Measurements from ENCODE around the gene CSMD2. TPM values are rescaled to one million over a fixed set of nuclear protein-coding genes. Genes with fewer than 3 reads are reported as not detected.

Gene CSMD2
- polyA plus RNA-seq, 4 donors = under 0.01 to 0.54 (median 0.09) TPM

DNA sequence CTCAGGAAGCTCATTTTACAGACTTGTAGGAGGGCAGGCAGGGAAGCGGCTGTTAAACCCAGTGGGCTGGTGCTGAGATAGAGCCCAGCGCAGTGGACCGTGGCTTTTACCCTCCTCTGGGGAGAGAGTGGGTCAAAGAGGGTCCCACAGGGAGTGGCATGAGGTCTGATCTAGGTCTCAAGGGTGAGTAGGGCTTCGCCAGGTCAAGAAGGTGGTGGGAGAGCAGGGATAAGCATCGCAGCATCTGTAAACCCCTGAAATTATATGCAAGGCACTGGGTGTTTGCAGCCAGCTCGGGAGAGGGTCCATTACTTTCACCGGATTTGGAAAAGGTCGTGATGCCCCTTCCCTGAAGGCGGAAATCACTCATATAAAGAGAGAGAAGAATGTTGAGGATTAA is 603.5 kb downstream of the CSMD2 start:
- FAIRE-seq = no peak
- Histone ChIP-seq H3K27me3 (ENCODE audit: control insufficient read depth in 3 of 3, insufficient read depth in 3 of 3, low read length in 3 of 3) (no peaks in the 10 kb centered on the region), H3K27ac (ENCODE audit: low read depth in 1 of 3, low read length in 2 of 3) (no peak overlapping the region), H3K4me1 (ENCODE audit: control insufficient read depth in 3 of 3, insufficient read depth in 2 of 3, low read depth in 1 of 3, low read length in 2 of 3) (no peaks in the 10 kb centered on the region), H3K9me3 (ENCODE audit: control insufficient read depth in 2 of 2, insufficient read depth in 1 of 2, low read depth in 1 of 2, low read length in 1 of 2) (no peaks in the 10 kb centered on the region), H3K36me3 (ENCODE audit: control insufficient read depth in 3 of 3, insufficient read depth in 2 of 3, low read depth in 1 of 3, low read length in 3 of 3) (no peaks in the 10 kb centered on the region), H3K4me3 (ENCODE audit: low read depth in 1 of 3, low read length in 3 of 3) (no peak overlapping the region)
- WGBS, 3 donors = 80 to 88% (median 81%) methylated on average over 9 of the region's 9 CpGs
- DNase-seq = no peak

DNA sequence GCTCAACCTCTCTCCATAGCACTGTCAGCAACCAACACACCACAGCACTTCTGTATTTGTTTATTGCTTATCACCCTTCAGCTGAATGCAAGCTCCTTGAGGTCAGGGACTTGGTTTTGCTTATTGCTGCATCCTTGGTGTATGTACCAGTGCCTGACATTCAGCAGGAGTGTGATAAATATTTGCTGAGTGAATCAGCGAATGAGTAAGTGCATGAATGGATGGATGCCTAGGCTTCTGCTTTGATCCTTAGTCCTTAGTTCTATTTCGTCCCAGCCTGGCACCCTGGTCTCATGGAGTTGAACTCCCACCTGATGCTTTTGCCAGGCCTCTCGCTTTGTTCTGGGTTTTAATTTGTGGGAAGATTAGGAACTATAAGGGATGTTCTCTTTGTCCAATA is 604.4 kb downstream of the CSMD2 start:
- Histone ChIP-seq H3K36me3 (ENCODE audit: control insufficient read depth in 3 of 3, insufficient read depth in 2 of 3, low read depth in 1 of 3, low read length in 3 of 3) (no peaks in the 10 kb centered on the region), H3K4me3 (ENCODE audit: low read depth in 1 of 3, low read length in 3 of 3) (no peak overlapping the region), H3K9me3 (ENCODE audit: control insufficient read depth in 2 of 2, insufficient read depth in 1 of 2, low read depth in 1 of 2, low read length in 1 of 2) (peaks cover 0 to 2% of the 10 kb centered on the region in 2 donors), H3K4me1 (ENCODE audit: control insufficient read depth in 3 of 3, insufficient read depth in 2 of 3, low read depth in 1 of 3, low read length in 2 of 3) (no peaks in the 10 kb centered on the region), H3K27ac (ENCODE audit: low read depth in 1 of 3, low read length in 2 of 3) (no peak overlapping the region), H3K27me3 (ENCODE audit: control insufficient read depth in 3 of 3, insufficient read depth in 3 of 3, low read length in 3 of 3) (no peaks in the 10 kb centered on the region)
- no peak for DNase-seq
- 82 to 93% (median 88%) methylated on average over 3 of the region's 3 CpGs for WGBS, 3 donors
- no peak for FAIRE-seq

DNA sequence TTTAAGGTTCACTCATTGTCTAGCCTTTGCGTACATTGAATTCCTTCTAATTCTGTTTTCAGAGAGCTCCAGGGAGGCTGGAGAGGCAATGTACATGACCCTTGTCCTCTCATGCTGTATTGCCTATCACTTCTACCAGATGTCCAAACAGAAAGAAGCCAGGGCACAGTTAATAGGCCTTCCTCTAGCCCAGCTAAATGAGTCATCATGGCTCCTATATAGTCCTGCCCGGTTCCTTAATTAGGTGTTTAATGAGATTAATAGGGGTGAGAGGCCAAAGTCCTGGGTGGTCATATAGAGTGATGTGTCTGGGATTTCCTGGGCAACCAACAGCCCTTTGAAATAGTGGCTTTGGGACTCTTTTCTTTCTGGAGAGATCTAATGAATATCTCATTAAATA is 616.3 kb downstream of the CSMD2 start:
- Histone ChIP-seq H3K36me3 (ENCODE audit: control insufficient read depth in 3 of 3, insufficient read depth in 2 of 3, low read depth in 1 of 3, low read length in 3 of 3) (no peaks in the 10 kb centered on the region), H3K9me3 (ENCODE audit: control insufficient read depth in 2 of 2, insufficient read depth in 1 of 2, low read depth in 1 of 2, low read length in 1 of 2) (peaks cover 0 to 16% of the 10 kb centered on the region in 2 donors), H3K4me1 (ENCODE audit: control insufficient read depth in 3 of 3, insufficient read depth in 2 of 3, low read depth in 1 of 3, low read length in 2 of 3) (peaks cover 0 to 2% (median 0%) of the 10 kb centered on the region in 3 donors), H3K27me3 (ENCODE audit: control insufficient read depth in 3 of 3, insufficient read depth in 3 of 3, low read length in 3 of 3) (peaks cover 0 to 4% (median 0%) of the 10 kb centered on the region in 3 donors), H3K27ac (ENCODE audit: low read depth in 1 of 3, low read length in 2 of 3) (no peak overlapping the region), H3K4me3 (ENCODE audit: low read depth in 1 of 3, low read length in 3 of 3) (no peak overlapping the region)
- no peak for FAIRE-seq
- DNase-seq = peak in 1 of 2 donors; percentile 97
- WGBS, 3 donors = 18 to 65% (median 35%) methylated on average over 2 of the region's 2 CpGs

DNA sequence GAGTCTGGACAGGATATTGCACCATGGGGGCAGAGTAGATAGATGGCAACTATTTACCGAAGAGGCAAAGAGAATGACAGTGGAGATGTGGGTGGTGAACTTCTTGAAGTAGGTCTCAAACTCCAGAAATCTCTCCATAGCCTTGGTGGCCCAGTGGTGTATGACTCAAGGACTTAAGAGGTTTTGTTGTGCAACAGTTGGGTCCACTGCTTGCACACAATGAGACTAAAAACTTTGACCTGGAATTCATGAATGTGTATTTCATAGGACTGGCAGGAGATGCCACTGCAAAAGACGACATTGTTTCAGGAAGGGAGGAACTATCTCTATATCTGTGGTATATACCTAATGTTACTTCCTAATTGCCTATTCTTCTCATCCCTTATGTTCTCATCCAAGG is 616.7 kb downstream of the CSMD2 start:
- no peak overlapping the region for H3K4me3 ChIP-seq (ENCODE audit: low read depth in 1 of 3, low read length in 3 of 3)
- peak overlapping the region in 1 of 3 donors; percentile 53 for H3K27ac ChIP-seq (ENCODE audit: low read depth in 1 of 3, low read length in 2 of 3)
- peaks cover 0 to 4% (median 0%) of the 10 kb centered on the region in 3 donors for H3K27me3 ChIP-seq (ENCODE audit: control insufficient read depth in 3 of 3, insufficient read depth in 3 of 3, low read length in 3 of 3)
- WGBS, 3 donors = 72 to 86% (median 73%) methylated on average over 2 of the region's 2 CpGs
- no peak for FAIRE-seq
- peak in 1 of 2 donors; percentile 88 for DNase-seq
- no peaks in the 10 kb centered on the region for H3K36me3 ChIP-seq (ENCODE audit: control insufficient read depth in 3 of 3, insufficient read depth in 2 of 3, low read depth in 1 of 3, low read length in 3 of 3)
- H3K9me3 ChIP-seq (ENCODE audit: control insufficient read depth in 2 of 2, insufficient read depth in 1 of 2, low read depth in 1 of 2, low read length in 1 of 2) = peaks cover 0 to 16% of the 10 kb centered on the region in 2 donors
- peaks cover 0 to 2% (median 0%) of the 10 kb centered on the region in 3 donors for H3K4me1 ChIP-seq (ENCODE audit: control insufficient read depth in 3 of 3, insufficient read depth in 2 of 3, low read depth in 1 of 3, low read length in 2 of 3)

DNA sequence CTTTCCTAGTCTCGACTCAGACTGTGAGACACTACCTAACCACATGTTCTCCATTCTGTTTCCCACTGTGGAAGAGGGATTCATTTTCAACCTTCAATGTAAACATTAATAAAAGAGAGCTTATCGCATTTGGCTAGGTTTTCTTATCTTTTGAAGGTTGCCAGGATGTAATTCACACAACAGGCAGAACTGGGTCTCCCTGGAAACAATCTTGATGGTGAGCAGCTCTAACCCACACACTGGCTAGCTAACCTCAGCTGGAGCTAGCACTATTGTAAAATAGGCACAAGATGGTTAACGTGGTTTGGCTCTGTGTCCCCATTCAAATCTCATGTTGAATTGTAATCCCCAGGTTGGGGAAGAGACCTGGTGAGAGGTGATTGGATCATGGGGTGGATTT is 617.5 kb downstream of the CSMD2 start:
- DNase-seq (peak in 1 of 2 donors; percentile 69), FAIRE-seq (no peak)
- WGBS, 3 donors = 23 to 58% (median 30%) methylated on average over 3 of the region's 3 CpGs

DNA sequence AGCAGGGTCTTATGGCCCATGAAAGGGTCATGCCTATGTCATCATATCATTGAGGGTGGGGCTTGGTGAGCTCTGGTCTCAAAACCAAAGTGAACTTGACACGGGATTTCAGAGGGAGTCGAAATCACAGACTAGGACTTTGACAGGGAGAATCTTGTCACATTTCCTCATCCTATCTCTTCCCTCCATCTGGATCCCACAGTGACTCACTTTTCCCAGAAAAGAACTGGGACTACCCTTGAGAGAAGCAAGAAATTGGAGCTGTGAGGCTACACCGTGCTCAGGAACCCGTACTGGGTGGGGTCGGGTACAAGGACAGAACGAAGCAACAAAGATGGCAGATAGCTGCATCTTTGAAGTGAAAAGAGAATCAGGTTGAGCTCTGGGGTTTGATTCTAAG is 623.1 kb downstream of the CSMD2 start:
- FAIRE-seq (no peak), DNase-seq (no peak)
- WGBS, 3 donors = 81 to 92% (median 82%) methylated on average over 6 of the region's 6 CpGs

More for the DNA sequence above, 617.5 kb downstream of the CSMD2 start:
- Histone ChIP-seq H3K27me3 (ENCODE audit: control insufficient read depth in 3 of 3, insufficient read depth in 3 of 3, low read length in 3 of 3) (peaks cover 0 to 4% (median 0%) of the 10 kb centered on the region in 3 donors), H3K4me1 (ENCODE audit: control insufficient read depth in 3 of 3, insufficient read depth in 2 of 3, low read depth in 1 of 3, low read length in 2 of 3) (peaks cover 0 to 2% (median 0%) of the 10 kb centered on the region in 3 donors), H3K27ac (ENCODE audit: low read depth in 1 of 3, low read length in 2 of 3) (peak overlapping the region in 1 of 3 donors; percentile 53), H3K4me3 (ENCODE audit: low read depth in 1 of 3, low read length in 3 of 3) (no peak overlapping the region), H3K9me3 (ENCODE audit: control insufficient read depth in 2 of 2, insufficient read depth in 1 of 2, low read depth in 1 of 2, low read length in 1 of 2) (peaks cover 0 to 16% of the 10 kb centered on the region in 2 donors), H3K36me3 (ENCODE audit: control insufficient read depth in 3 of 3, insufficient read depth in 2 of 3, low read depth in 1 of 3, low read length in 3 of 3) (no peaks in the 10 kb centered on the region)

DNA sequence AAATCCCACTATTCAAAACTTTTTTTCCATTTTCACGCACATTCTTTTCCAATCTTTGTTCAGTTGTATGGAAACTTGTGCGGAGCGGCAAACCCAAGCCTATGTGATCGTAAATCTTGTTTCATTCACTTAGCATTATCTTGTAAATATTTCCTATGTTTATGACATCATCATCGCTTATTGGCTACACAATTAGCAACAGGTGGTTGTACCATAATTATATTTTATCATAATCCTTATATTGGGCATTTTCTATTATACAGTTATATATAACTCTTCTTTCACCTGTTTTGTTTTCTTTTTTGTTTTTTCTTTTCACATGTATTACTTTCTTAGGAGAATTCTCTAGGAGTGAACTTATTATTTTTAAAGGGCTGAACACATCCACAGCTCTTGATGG is 627.1 kb downstream of the CSMD2 start:
- Histone ChIP-seq H3K27ac (ENCODE audit: low read depth in 1 of 3, low read length in 2 of 3) (no peak overlapping the region), H3K36me3 (ENCODE audit: control insufficient read depth in 3 of 3, insufficient read depth in 2 of 3, low read depth in 1 of 3, low read length in 3 of 3) (no peaks in the 10 kb centered on the region), H3K4me1 (ENCODE audit: control insufficient read depth in 3 of 3, insufficient read depth in 2 of 3, low read depth in 1 of 3, low read length in 2 of 3) (no peaks in the 10 kb centered on the region), H3K9me3 (ENCODE audit: control insufficient read depth in 2 of 2, insufficient read depth in 1 of 2, low read depth in 1 of 2, low read length in 1 of 2) (no peaks in the 10 kb centered on the region), H3K27me3 (ENCODE audit: control insufficient read depth in 3 of 3, insufficient read depth in 3 of 3, low read length in 3 of 3) (no peaks in the 10 kb centered on the region), H3K4me3 (ENCODE audit: low read depth in 1 of 3, low read length in 3 of 3) (no peak overlapping the region)
- DNase-seq (no peak), FAIRE-seq (peak; percentile 33)
- 92 to 98% (median 96%) methylated on average over 5 of the region's 5 CpGs for WGBS, 3 donors

More for the DNA sequence above, 623.1 kb downstream of the CSMD2 start:
- Histone ChIP-seq H3K27me3 (ENCODE audit: control insufficient read depth in 3 of 3, insufficient read depth in 3 of 3, low read length in 3 of 3) (no peaks in the 10 kb centered on the region), H3K4me1 (ENCODE audit: control insufficient read depth in 3 of 3, insufficient read depth in 2 of 3, low read depth in 1 of 3, low read length in 2 of 3) (no peaks in the 10 kb centered on the region), H3K4me3 (ENCODE audit: low read depth in 1 of 3, low read length in 3 of 3) (no peak overlapping the region), H3K27ac (ENCODE audit: low read depth in 1 of 3, low read length in 2 of 3) (no peak overlapping the region), H3K36me3 (ENCODE audit: control insufficient read depth in 3 of 3, insufficient read depth in 2 of 3, low read depth in 1 of 3, low read length in 3 of 3) (no peaks in the 10 kb centered on the region), H3K9me3 (ENCODE audit: control insufficient read depth in 2 of 2, insufficient read depth in 1 of 2, low read depth in 1 of 2, low read length in 1 of 2) (no peaks in the 10 kb centered on the region)

DNA sequence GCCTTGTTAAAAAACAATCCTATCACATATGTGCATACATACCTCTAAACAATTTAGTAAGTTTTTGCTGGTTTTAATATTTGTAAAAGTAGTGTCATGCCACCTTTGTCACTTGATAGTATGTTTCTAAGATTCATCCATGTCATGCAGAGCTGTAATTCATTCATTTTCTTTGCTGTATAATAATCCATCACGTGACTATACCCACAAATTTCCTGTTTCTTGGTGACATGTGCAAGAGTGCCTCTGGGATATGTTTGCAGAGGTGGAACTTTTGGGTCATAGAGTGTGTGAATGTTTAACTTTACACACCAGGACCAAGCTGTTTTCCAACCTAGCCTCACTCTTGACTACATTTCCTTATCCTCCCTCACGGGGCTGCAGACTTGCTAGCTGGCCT is 629.7 kb downstream of the CSMD2 start:
- H3K36me3 ChIP-seq (ENCODE audit: control insufficient read depth in 3 of 3, insufficient read depth in 2 of 3, low read depth in 1 of 3, low read length in 3 of 3) = no peaks in the 10 kb centered on the region
- DNase-seq (no peak), FAIRE-seq (no peak)
- no peaks in the 10 kb centered on the region for H3K4me1 ChIP-seq (ENCODE audit: control insufficient read depth in 3 of 3, insufficient read depth in 2 of 3, low read depth in 1 of 3, low read length in 2 of 3)
- no peak overlapping the region for H3K27ac ChIP-seq (ENCODE audit: low read depth in 1 of 3, low read length in 2 of 3)
- no peaks in the 10 kb centered on the region for H3K9me3 ChIP-seq (ENCODE audit: control insufficient read depth in 2 of 2, insufficient read depth in 1 of 2, low read depth in 1 of 2, low read length in 1 of 2)
- WGBS, 3 donors = 34 to 64% (median 43%) methylated on average over 2 of the region's 2 CpGs
- H3K4me3 ChIP-seq (ENCODE audit: low read depth in 1 of 3, low read length in 3 of 3) = no peak overlapping the region
- no peaks in the 10 kb centered on the region for H3K27me3 ChIP-seq (ENCODE audit: control insufficient read depth in 3 of 3, insufficient read depth in 3 of 3, low read length in 3 of 3)

DNA sequence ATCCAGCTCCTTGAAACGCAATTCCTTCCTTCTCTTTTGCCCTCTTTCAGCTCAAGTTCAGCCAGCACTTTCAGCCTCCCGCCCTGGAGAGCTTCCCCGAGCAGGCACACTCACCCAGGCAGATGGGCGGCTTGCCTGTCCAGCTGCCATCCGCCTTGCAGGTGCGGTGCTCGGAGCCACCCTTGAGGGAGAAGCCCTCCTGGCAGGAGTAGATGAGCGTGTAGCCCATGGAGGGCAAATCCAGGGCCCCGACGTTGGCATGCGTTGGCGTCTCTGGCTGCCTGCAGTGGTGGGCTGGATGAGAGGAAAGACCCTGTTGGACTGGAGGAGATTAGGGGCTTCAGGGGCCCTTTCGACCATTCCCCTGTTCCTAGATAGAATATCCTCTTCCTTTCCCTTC is 632.1 kb downstream of the CSMD2 start:
- no peak for FAIRE-seq
- no peaks in the 10 kb centered on the region for H3K9me3 ChIP-seq (ENCODE audit: control insufficient read depth in 2 of 2, insufficient read depth in 1 of 2, low read depth in 1 of 2, low read length in 1 of 2)
- no peak overlapping the region for H3K4me3 ChIP-seq (ENCODE audit: low read depth in 1 of 3, low read length in 3 of 3)
- H3K36me3 ChIP-seq (ENCODE audit: control insufficient read depth in 3 of 3, insufficient read depth in 2 of 3, low read depth in 1 of 3, low read length in 3 of 3) = no peaks in the 10 kb centered on the region
- H3K27ac ChIP-seq (ENCODE audit: low read depth in 1 of 3, low read length in 2 of 3) = no peak overlapping the region
- peaks cover 0 to under 1% (median 0%) of the 10 kb centered on the region in 3 donors for H3K4me1 ChIP-seq (ENCODE audit: control insufficient read depth in 3 of 3, insufficient read depth in 2 of 3, low read depth in 1 of 3, low read length in 2 of 3)
- DNase-seq = no peak
- H3K27me3 ChIP-seq (ENCODE audit: control insufficient read depth in 3 of 3, insufficient read depth in 3 of 3, low read length in 3 of 3) = no peaks in the 10 kb centered on the region
- 86 to 91% (median 87%) methylated on average over 13 of the region's 13 CpGs for WGBS, 3 donors
